GM19239 (cell line): ENCODE measurements around the gene PPARD.

Experiments
- DNase-seq: peaks from one replicate; pipeline ENCODE4 v3.0.0; 2011; ENCODE audit warnings: low spot score; ENCODE audit not compliant: insufficient read length
- FAIRE-seq: peaks from 2 replicates; lab custom pipeline; 2011; peaks lifted over from hg19 to GRCh38; lab: Jason Lieb, UNC

PPARD gene

GRCh38 chr6:35351422-35351821 is 9.1 kb downstream of the PPARD start:
- FAIRE-seq: no peak

GRCh38 chr6:35352735-35353134 is 10.4 kb downstream of the PPARD start:
- DNase-seq (no peak), FAIRE-seq (no peak)

More at GRCh38 chr6:35351422-35351821, 9.1 kb downstream of the PPARD start:
- no peak for DNase-seq

- DNase-seq (no peak), FAIRE-seq (no peak)
These were observed 12.2 kb downstream of the PPARD start for GRCh38 chr6:35354361-35355135.

GRCh38 chr6:35356391-35356790 is 14.0 kb downstream of the PPARD start:
- DNase-seq (no peak), FAIRE-seq (no peak)

- DNase-seq: no peak
- no peak for FAIRE-seq
These were observed 15.3 kb downstream of the PPARD start for GRCh38 chr6:35357677-35358076.

- FAIRE-seq (no peak), DNase-seq (no peak)
These were observed 15.7 kb downstream of the PPARD start for GRCh38 chr6:35358086-35358485.

GRCh38 chr6:35359346-35359743 is 17.0 kb downstream of the PPARD start:
- DNase-seq: no peak
- FAIRE-seq: no peak

- no peak for DNase-seq
- no peak for FAIRE-seq
These were observed 17.5 kb downstream of the PPARD start for GRCh38 chr6:35359744-35360348.

- DNase-seq (no peak), FAIRE-seq (no peak)
These were observed 18.2 kb downstream of the PPARD start for GRCh38 chr6:35360349-35361138.

GRCh38 chr6:35362200-35362599 is 19.8 kb downstream of the PPARD start:
- DNase-seq (no peak), FAIRE-seq (no peak)

GRCh38 chr6:35363293-35363750 is 21.0 kb downstream of the PPARD start:
- FAIRE-seq: no peak
- DNase-seq: no peak

GRCh38 chr6:35365594-35366203 is 23.3 kb downstream of the PPARD start:
- DNase-seq: no peak
- FAIRE-seq: no peak

- FAIRE-seq (no peak), DNase-seq (no peak)
These were observed 23.8 kb downstream of the PPARD start for GRCh38 chr6:35366204-35366596.

- FAIRE-seq (no peak), DNase-seq (no peak)
These were observed 25.3 kb downstream of the PPARD start for GRCh38 chr6:35367646-35368037.

GRCh38 chr6:35368038-35368887 is 25.9 kb downstream of the PPARD start:
- no peak for DNase-seq
- peak; percentile 86 for FAIRE-seq

GRCh38 chr6:35370124-35370741 is 27.9 kb downstream of the PPARD start:
- peak; percentile 90 for FAIRE-seq
- DNase-seq: peak; percentile 55

- DNase-seq (no peak), FAIRE-seq (peak; percentile 78)
These were observed 28.6 kb downstream of the PPARD start for GRCh38 chr6:35370785-35371493.

GRCh38 chr6:35371494-35372262 is 29.3 kb downstream of the PPARD start:
- FAIRE-seq: no peak

More at GRCh38 chr6:35371494-35372262, 29.3 kb downstream of the PPARD start:
- DNase-seq: no peak
